Esophagus squamous epithelium (tissue), 4 donors: ENCODE results near the gene CNIH3.

ENCODE experiments used
- POLR2A ChIP-seq, 4 donors: fragments of 450-650 bp; IDR thresholded peaks; one replicate each; pipeline ENCODE4 v1.6.1; 2017; ENCODE audit warnings: antibody characterized with exemption in 4 of 4, mild to moderate bottlenecking in 4 of 4, moderate library complexity in 3 of 4
- TF ChIP-seq, protein P1 (sequence below), 6 experiments: fragments of 450-650 bp in 4 of 6; fragments of 200-600 bp in 2 of 6; sonication (generic) in 2 of 6; IDR thresholded peaks; one replicate each; pipeline ENCODE4 v1.5.1; 2016 to 2019; ENCODE audit warnings: antibody characterized with exemption in 6 of 6, mild to moderate bottlenecking in 4 of 6, moderate library complexity in 4 of 6

GRCh38 chr1:224662870-224663269 lies 46.8 kb downstream of the CNIH3 start:
- TF ChIP-seq, protein P1, sequence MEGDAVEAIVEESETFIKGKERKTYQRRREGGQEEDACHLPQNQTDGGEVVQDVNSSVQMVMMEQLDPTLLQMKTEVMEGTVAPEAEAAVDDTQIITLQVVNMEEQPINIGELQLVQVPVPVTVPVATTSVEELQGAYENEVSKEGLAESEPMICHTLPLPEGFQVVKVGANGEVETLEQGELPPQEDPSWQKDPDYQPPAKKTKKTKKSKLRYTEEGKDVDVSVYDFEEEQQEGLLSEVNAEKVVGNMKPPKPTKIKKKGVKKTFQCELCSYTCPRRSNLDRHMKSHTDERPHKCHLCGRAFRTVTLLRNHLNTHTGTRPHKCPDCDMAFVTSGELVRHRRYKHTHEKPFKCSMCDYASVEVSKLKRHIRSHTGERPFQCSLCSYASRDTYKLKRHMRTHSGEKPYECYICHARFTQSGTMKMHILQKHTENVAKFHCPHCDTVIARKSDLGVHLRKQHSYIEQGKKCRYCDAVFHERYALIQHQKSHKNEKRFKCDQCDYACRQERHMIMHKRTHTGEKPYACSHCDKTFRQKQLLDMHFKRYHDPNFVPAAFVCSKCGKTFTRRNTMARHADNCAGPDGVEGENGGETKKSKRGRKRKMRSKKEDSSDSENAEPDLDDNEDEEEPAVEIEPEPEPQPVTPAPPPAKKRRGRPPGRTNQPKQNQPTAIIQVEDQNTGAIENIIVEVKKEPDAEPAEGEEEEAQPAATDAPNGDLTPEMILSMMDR (IDR thresholded peaks at IDR 0.05), result no peak
- no peak for TF ChIP-seq POLR2A (IDR thresholded peaks at IDR 0.05)
